K562 (cell line): Measurements from ENCODE around the gene GPATCH3. TPM values are rescaled to one million over a fixed set of nuclear protein-coding genes. Genes with fewer than 3 reads are reported as not detected.

ENCODE experiments used
- CBX3 ChIP-seq, 2 experiments: IDR thresholded peaks; 1 replicate in 1 of 2; 2 replicates in 1 of 2; pipeline ENCODE4 v1.6.1; 2012; ENCODE audit warnings: inconsistent platforms in 2 of 2, low read length in 2 of 2, borderline replicate concordance in 1 of 2, control low read depth in 1 of 2
- GABPB1 ChIP-seq: sonication (generic); formaldehyde crosslinking; IDR thresholded peaks from 2 replicates; pipeline ENCODE4 v1.8.0; 2022; ENCODE audit warnings: mild to moderate bottlenecking, missing genetic modification reagents
- HEY1 ChIP-seq: fragments of 250-450 bp; sonication (Bioruptor Pico); IDR thresholded peaks from 2 replicates; pipeline ENCODE4 v1.5.0; 2020; ENCODE audit warnings: mild to moderate bottlenecking, moderate library complexity, borderline replicate concordance
- JUN ChIP-seq, 2 experiments: sonication (generic) in 1 of 2; formaldehyde crosslinking in 1 of 2; IDR thresholded peaks; 2 replicates each; pipeline versions ENCODE4 v1.6.1 to v1.8.0; 2012 to 2022; ENCODE audit warnings: borderline replicate concordance in 2 of 2, mild to moderate bottlenecking in 2 of 2, improper control_type of control experiment in 1 of 2, low read depth in 1 of 2, low read length in 1 of 2, missing genetic modification reagents in 1 of 2
- POLR2G ChIP-seq: fragments of 200-400 bp; formaldehyde crosslinking; IDR thresholded peaks from 2 replicates; pipeline ENCODE4 v1.6.1; 2017; ENCODE audit warnings: low read depth, mild to moderate bottlenecking, antibody characterized with exemption, low read length, moderate library complexity
- RAD51 ChIP-seq: fragments of 450-650 bp; IDR thresholded peaks from 2 replicates; pipeline ENCODE4 v1.7.1; 2016; ENCODE audit warnings: low read depth, mild to moderate bottlenecking, borderline replicate concordance
- SMAD4 ChIP-seq: fragments of 250-450 bp; sonication (Bioruptor Pico); conservative IDR thresholded peaks from 2 replicates; pipeline ENCODE4 v1.8.0; 2021; ENCODE audit warnings: inconsistent platforms, mild to moderate bottlenecking, moderate library complexity
- ZFP30 ChIP-seq: fragments of 250-450 bp; sonication (Bioruptor Pico); IDR thresholded peaks from 2 replicates; pipeline ENCODE4 v1.8.0; 2022; ENCODE audit warnings: moderate library complexity, mild to moderate bottlenecking, inconsistent platforms, borderline replicate concordance
- ZKSCAN8 ChIP-seq: fragments of 200-800 bp; sonication (Bioruptor generic); IDR thresholded peaks from 2 replicates; pipeline ENCODE4 v1.6.1; 2016; ENCODE audit warnings: missing genetic modification characterization, missing compliant biosample characterization
- ZNF324 ChIP-seq: fragments of 250-450 bp; sonication (Bioruptor Pico); IDR thresholded peaks from 2 replicates; pipeline ENCODE4 v1.4.0; 2020; ENCODE audit warnings: mild to moderate bottlenecking
- polyA plus RNA-seq, 8 experiments: library from polyadenylated mRNA; depleted of rRNA in 4 of 8; stranded (reverse) in 5 of 8; unstranded in 3 of 8; fragments of >200 nt; fragmentation: Nextera tagmentation in 2 of 8; fragmentation: Illumina TruSeq in 1 of 8; extraction: Ambion mirVana in 2 of 8; extraction: Trizol in 1 of 8; gene quantifications; 2 replicates each; pipeline versions ENCODE4 v1.2.1 to v1.2.3, GENCODE V29; 2011 to 2014; ENCODE audit warnings: inconsistent platforms in 1 of 8, missing spikeins in 1 of 8
- total RNA-seq, 7 experiments: library from RNA; depleted of rRNA in 6 of 7; stranded (reverse); fragments of >200 nt in 6 of 7; fragmentation: Illumina TruSeq in 2 of 7; extraction: Trizol in 2 of 7; gene quantifications; 2 replicates each; pipeline versions ENCODE4 v1.2.1 to v1.2.3, GENCODE V29; 2011 to 2021; ENCODE audit warnings: low replicate concordance in 1 of 7
- TF ChIP-seq, protein P1 (sequence below): sonication (generic); formaldehyde crosslinking; IDR thresholded peaks from 2 replicates; pipeline ENCODE4 v1.8.1; 2023; ENCODE audit warnings: missing genetic modification reagents, mild to moderate bottlenecking, borderline replicate concordance
- TF ChIP-seq, protein P2 (sequence below): fragments of 200-800 bp; sonication (Bioruptor generic); IDR thresholded peaks from 2 replicates; pipeline ENCODE4 v1.6.1; 2017; ENCODE audit warnings: missing genetic modification characterization, missing compliant biosample characterization
- TF ChIP-seq, protein P3 (sequence below): fragments of 250-450 bp; sonication (Bioruptor Pico); IDR thresholded peaks from 2 replicates; pipeline ENCODE4 v1.8.0; 2022; ENCODE audit warnings: inconsistent platforms
- TF ChIP-seq, protein P4 (sequence below), 3 experiments: IDR thresholded peaks in 2 of 3; conservative IDR thresholded peaks in 1 of 3; 2 replicates each; pipeline ENCODE4 v1.5.1; 2011 to 2012; ENCODE audit warnings: low read length in 3 of 3, mild to moderate bottlenecking in 3 of 3, control low read depth in 2 of 3, improper control_type of control experiment in 1 of 3, inconsistent platforms in 1 of 3, low read depth in 1 of 3, mixed read lengths in 1 of 3, moderate library complexity in 1 of 3; ENCODE audit not compliant: insufficient read depth in 2 of 3

The GPATCH3 gene
- total and polyA plus RNA-seq, 9 of the 15 experiments (the other 6 are each of a cell fraction or from before 2014, with no cell fraction given): 1.6 to 23.0 (median 13.3) TPM

DNA sequence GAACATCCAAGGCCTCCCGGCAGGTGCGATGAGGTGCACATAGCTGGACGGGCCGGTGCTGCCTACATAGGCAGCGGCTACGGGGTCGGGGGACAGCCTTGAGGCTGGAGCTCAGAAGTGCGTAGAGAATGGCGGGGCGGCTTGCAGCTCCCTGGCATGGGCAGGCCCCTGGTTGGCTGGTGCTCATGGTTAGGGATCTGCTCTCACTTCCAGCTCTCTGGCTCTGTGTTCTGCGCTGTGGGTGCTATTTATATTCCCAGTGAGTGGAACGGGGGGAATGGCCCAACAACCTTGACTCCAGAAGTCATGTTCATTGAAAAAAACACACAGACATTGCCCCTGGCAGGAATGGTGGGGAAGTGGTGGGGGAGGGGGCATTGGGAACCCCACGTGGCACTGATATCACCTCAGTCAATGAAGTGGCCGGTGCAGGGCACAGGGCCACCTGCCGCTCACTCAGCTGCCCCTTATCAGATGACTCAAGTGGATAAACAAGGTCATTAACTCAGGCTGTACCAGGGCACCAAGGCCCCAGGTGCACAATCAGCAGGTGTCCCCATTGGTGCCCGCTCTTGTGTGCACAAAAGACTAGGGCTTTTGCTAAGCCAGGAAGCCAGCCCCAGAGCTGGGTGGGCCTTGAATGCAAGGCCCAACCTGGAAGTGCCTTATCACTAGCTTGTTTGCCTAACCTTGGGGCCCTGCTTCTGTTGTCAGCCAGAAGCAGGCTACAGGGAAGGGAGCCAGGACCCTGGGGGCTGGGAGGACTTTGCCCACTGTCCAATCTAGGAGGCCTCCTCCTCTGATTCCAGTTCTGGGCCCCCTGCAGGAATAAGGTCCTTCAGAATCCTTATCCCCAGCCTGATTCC, 13.7 kb upstream of the GPATCH3 start, which contains the start of gene NR0B2 (continued):
- TF ChIP-seq, protein P1, sequence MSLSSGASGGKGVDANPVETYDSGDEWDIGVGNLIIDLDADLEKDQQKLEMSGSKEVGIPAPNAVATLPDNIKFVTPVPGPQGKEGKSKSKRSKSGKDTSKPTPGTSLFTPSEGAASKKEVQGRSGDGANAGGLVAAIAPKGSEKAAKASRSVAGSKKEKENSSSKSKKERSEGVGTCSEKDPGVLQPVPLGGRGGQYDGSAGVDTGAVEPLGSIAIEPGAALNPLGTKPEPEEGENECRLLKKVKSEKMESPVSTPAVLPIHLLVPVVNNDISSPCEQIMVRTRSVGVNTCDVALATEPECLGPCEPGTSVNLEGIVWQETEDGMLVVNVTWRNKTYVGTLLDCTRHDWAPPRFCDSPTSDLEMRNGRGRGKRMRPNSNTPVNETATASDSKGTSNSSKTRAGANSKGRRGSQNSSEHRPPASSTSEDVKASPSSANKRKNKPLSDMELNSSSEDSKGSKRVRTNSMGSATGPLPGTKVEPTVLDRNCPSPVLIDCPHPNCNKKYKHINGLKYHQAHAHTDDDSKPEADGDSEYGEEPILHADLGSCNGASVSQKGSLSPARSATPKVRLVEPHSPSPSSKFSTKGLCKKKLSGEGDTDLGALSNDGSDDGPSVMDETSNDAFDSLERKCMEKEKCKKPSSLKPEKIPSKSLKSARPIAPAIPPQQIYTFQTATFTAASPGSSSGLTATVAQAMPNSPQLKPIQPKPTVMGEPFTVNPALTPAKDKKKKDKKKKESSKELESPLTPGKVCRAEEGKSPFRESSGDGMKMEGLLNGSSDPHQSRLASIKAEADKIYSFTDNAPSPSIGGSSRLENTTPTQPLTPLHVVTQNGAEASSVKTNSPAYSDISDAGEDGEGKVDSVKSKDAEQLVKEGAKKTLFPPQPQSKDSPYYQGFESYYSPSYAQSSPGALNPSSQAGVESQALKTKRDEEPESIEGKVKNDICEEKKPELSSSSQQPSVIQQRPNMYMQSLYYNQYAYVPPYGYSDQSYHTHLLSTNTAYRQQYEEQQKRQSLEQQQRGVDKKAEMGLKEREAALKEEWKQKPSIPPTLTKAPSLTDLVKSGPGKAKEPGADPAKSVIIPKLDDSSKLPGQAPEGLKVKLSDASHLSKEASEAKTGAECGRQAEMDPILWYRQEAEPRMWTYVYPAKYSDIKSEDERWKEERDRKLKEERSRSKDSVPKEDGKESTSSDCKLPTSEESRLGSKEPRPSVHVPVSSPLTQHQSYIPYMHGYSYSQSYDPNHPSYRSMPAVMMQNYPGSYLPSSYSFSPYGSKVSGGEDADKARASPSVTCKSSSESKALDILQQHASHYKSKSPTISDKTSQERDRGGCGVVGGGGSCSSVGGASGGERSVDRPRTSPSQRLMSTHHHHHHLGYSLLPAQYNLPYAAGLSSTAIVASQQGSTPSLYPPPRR (CRISPR knock-in tag): no peak
- TF ChIP-seq ZFP30 (CRISPR knock-in tag): no peak
- no peak for TF ChIP-seq HEY1 (CRISPR knock-in tag)
- TF ChIP-seq GABPB1: peak; percentile 36; the same call in 1 of the 2 replicates
- TF ChIP-seq, protein P2, sequence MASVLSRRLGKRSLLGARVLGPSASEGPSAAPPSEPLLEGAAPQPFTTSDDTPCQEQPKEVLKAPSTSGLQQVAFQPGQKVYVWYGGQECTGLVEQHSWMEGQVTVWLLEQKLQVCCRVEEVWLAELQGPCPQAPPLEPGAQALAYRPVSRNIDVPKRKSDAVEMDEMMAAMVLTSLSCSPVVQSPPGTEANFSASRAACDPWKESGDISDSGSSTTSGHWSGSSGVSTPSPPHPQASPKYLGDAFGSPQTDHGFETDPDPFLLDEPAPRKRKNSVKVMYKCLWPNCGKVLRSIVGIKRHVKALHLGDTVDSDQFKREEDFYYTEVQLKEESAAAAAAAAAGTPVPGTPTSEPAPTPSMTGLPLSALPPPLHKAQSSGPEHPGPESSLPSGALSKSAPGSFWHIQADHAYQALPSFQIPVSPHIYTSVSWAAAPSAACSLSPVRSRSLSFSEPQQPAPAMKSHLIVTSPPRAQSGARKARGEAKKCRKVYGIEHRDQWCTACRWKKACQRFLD (CRISPR knock-in tag): no peak
- TF ChIP-seq ZKSCAN8 (CRISPR knock-in tag): peak; percentile 40; the same call in 1 of the 2 replicates
- no peak for TF ChIP-seq CBX3 (IDR thresholded peaks at IDR 0.05; ENCODE audit: borderline replicate concordance in 1 of 2, low read length in 2 of 2)
- peak; percentile 63; the same call in 1 of the 2 replicates for TF ChIP-seq SMAD4 (CRISPR knock-in tag)
- TF ChIP-seq POLR2G: peak; percentile 46; the same call in 1 of the 2 replicates
- TF ChIP-seq ZNF324 (CRISPR knock-in tag): 0 out of 2 replicates have a peak, but pooled peaks have one; percentile 6
- TF ChIP-seq, protein P3, sequence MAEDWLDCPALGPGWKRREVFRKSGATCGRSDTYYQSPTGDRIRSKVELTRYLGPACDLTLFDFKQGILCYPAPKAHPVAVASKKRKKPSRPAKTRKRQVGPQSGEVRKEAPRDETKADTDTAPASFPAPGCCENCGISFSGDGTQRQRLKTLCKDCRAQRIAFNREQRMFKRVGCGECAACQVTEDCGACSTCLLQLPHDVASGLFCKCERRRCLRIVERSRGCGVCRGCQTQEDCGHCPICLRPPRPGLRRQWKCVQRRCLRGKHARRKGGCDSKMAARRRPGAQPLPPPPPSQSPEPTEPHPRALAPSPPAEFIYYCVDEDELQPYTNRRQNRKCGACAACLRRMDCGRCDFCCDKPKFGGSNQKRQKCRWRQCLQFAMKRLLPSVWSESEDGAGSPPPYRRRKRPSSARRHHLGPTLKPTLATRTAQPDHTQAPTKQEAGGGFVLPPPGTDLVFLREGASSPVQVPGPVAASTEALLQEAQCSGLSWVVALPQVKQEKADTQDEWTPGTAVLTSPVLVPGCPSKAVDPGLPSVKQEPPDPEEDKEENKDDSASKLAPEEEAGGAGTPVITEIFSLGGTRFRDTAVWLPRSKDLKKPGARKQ (CRISPR knock-in tag): no peak
- TF ChIP-seq RAD51: no peak
- TF ChIP-seq, protein P4, sequence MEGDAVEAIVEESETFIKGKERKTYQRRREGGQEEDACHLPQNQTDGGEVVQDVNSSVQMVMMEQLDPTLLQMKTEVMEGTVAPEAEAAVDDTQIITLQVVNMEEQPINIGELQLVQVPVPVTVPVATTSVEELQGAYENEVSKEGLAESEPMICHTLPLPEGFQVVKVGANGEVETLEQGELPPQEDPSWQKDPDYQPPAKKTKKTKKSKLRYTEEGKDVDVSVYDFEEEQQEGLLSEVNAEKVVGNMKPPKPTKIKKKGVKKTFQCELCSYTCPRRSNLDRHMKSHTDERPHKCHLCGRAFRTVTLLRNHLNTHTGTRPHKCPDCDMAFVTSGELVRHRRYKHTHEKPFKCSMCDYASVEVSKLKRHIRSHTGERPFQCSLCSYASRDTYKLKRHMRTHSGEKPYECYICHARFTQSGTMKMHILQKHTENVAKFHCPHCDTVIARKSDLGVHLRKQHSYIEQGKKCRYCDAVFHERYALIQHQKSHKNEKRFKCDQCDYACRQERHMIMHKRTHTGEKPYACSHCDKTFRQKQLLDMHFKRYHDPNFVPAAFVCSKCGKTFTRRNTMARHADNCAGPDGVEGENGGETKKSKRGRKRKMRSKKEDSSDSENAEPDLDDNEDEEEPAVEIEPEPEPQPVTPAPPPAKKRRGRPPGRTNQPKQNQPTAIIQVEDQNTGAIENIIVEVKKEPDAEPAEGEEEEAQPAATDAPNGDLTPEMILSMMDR (IDR thresholded peaks at IDR 0.05 in 2 of 3, conservative IDR thresholded peaks at IDR 0.05 in 1 of 3; ENCODE audit: insufficient read depth in 2 of 3, low read depth in 1 of 3, low read length in 3 of 3): no peak
- no peak for TF ChIP-seq JUN (IDR thresholded peaks at IDR 0.05; ENCODE audit: borderline replicate concordance, low read depth, low read length)
- no peak for TF ChIP-seq JUN (CRISPR knock-in tag; IDR thresholded peaks at IDR 0.05; ENCODE audit: borderline replicate concordance)
